Renal cortex interstitium (tissue), 15 donors: ENCODE results near the gene IGFBP4. TPM values are rescaled to one million over a fixed set of nuclear protein-coding genes. Genes with fewer than 3 reads are reported as not detected.
"Not testable (repeated sequence)": the region's sequence is repeated elsewhere in the genome, so short reads cannot be mapped to it uniquely, and the experiment has no call there.

Source experiments
- DNase-seq, 11 donors: peaks; one replicate each; pipeline ENCODE4 v3.0.0-alpha.2; 2013; ENCODE audit warnings: low read depth in 9 of 11, low spot score in 4 of 11; ENCODE audit errors: extremely low read depth in 1 of 11
- long read RNA-seq, 16 experiments: transcript quantifications; one replicate each; lab custom pipeline, GENCODE V29; 2026
- polyA plus RNA-seq, 3 donors: library from polyadenylated mRNA; unstranded; fragments of 120-200 nt; gene quantifications; one replicate each; pipeline ENCODE4 v1.2.1, GENCODE V29; 2013; ENCODE audit not compliant: insufficient read length in 3 of 3

The IGFBP4 gene
- polyA plus RNA-seq = 100 to 1,000 TPM; 336 to 355 (median 341) TPM
- long read RNA-seq, donor 1, transcript IGFBP4-201 (4 exons, 2,200 nt) = major isoform, 106 of 239 reads
- long read RNA-seq, donor 1, partial matches to known transcripts = 133 of 239 reads
- long read RNA-seq, donor 1, other reads (novel, unspliced or antisense) = 0 of 239 reads
- long read RNA-seq, donor 2, transcript IGFBP4-201 (4 exons, 2,200 nt) = major isoform, 90 of 249 reads
- long read RNA-seq, donor 2, partial matches to known transcripts = 159 of 249 reads
- long read RNA-seq, donor 2, other reads (novel, unspliced or antisense) = 0 of 249 reads
- long read RNA-seq, donor 3, transcript IGFBP4-201 (4 exons, 2,200 nt) = major isoform, 188 of 402 reads
- long read RNA-seq, donor 3, partial matches to known transcripts = 204 of 402 reads
- long read RNA-seq, donor 3, other reads (novel, unspliced or antisense) = 10 of 402 reads
- long read RNA-seq, donor 4, transcript IGFBP4-201 (4 exons, 2,200 nt) = major isoform, 82 of 150 reads
- long read RNA-seq, donor 4, partial matches to known transcripts = 68 of 150 reads
- long read RNA-seq, donor 4, other reads (novel, unspliced or antisense) = 0 of 150 reads
- long read RNA-seq, donor 5 = 0 reads
- long read RNA-seq, donor 6, transcript IGFBP4-201 (4 exons, 2,200 nt) = major isoform, 123 of 322 reads
- long read RNA-seq, donor 6, partial matches to known transcripts = 199 of 322 reads
- long read RNA-seq, donor 6, other reads (novel, unspliced or antisense) = 0 of 322 reads
- long read RNA-seq, donor 7, transcript IGFBP4-201 (4 exons, 2,200 nt) = major isoform, 112 of 260 reads
- long read RNA-seq, donor 7, partial matches to known transcripts = 148 of 260 reads
- long read RNA-seq, donor 7, other reads (novel, unspliced or antisense) = 0 of 260 reads
- long read RNA-seq, donor 8 = 0 reads
- long read RNA-seq, donor 9, transcript IGFBP4-201 (4 exons, 2,200 nt) = major isoform, 98 of 226 reads
- long read RNA-seq, donor 9, partial matches to known transcripts = 128 of 226 reads
- long read RNA-seq, donor 9, other reads (novel, unspliced or antisense) = 0 of 226 reads
- long read RNA-seq, donor 10, transcript IGFBP4-201 (4 exons, 2,200 nt) = major isoform, 86 of 270 reads
- long read RNA-seq, donor 10, partial matches to known transcripts = 184 of 270 reads
- long read RNA-seq, donor 10, other reads (novel, unspliced or antisense) = 0 of 270 reads
- long read RNA-seq, donor 11, transcript IGFBP4-201 (4 exons, 2,200 nt) = major isoform, 55 of 103 reads
- long read RNA-seq, donor 11, partial matches to known transcripts = 48 of 103 reads
- long read RNA-seq, donor 11, other reads (novel, unspliced or antisense) = 0 of 103 reads
- long read RNA-seq, donor 12, transcript IGFBP4-201 (4 exons, 2,200 nt) = major isoform, 44 of 124 reads
- long read RNA-seq, donor 12, partial matches to known transcripts = 80 of 124 reads
- long read RNA-seq, donor 12, other reads (novel, unspliced or antisense) = 0 of 124 reads
- long read RNA-seq, donor 13 = 0 reads
- long read RNA-seq, donor 14, transcript IGFBP4-201 (4 exons, 2,200 nt) = major isoform, 88 of 99 reads
- long read RNA-seq, donor 14, partial matches to known transcripts = 6 of 99 reads
- long read RNA-seq, donor 14, other reads (novel, unspliced or antisense) = 5 of 99 reads
- long read RNA-seq, donor 15, transcript IGFBP4-201 (4 exons, 2,200 nt) = major isoform, 77 of 167 reads
- long read RNA-seq, donor 15, partial matches to known transcripts = 90 of 167 reads
- long read RNA-seq, donor 15, other reads (novel, unspliced or antisense) = 0 of 167 reads
- long read RNA-seq, donor 16, transcript IGFBP4-201 (4 exons, 2,200 nt) = major isoform, 194 of 375 reads
- long read RNA-seq, donor 16, partial matches to known transcripts = 174 of 375 reads
- long read RNA-seq, donor 16, other reads (novel, unspliced or antisense) = 7 of 375 reads

GRCh38 chr17:40443196-40443987 is at the start of gene IGFBP4:
Gene IGFBP4 (plus strand): TSS chr17:40443450. CDS start chr17:40443736, 286 bp downstream.
- peak in 5 of 11 donors; percentile 54 to 78 (median 76) for DNase-seq

- DNase-seq = peak in 2 of 11 donors; percentile 25 to 43
These were observed 44.1 kb upstream of the IGFBP4 start for GRCh38 chr17:40399185-40399584.

DNA sequence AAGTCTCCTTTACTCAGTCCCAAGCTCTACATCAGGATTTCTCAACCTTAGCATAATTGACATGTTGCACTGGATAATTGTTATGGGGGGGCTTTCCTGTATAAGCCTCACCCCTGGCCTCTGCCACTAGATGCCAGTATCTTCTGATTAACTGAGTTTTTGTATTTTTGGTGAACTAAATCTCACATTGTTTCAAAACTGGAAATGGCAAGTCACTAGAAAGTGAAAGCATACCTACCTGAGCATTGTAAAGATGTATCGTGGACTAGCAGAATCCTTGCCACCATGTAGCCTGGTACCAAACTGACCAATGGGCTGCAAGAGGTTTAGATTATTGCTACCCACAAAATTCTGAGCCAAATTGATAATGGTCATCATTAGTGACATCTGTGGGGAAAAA is 40.6 kb upstream of the IGFBP4 start:
- DNase-seq = no peak

- no peak for DNase-seq
These were observed 39.2 kb upstream of the IGFBP4 start for GRCh38 chr17:40404003-40404402.

- no peak for DNase-seq
These were observed 35.8 kb upstream of the IGFBP4 start for GRCh38 chr17:40407460-40407859.

DNA sequence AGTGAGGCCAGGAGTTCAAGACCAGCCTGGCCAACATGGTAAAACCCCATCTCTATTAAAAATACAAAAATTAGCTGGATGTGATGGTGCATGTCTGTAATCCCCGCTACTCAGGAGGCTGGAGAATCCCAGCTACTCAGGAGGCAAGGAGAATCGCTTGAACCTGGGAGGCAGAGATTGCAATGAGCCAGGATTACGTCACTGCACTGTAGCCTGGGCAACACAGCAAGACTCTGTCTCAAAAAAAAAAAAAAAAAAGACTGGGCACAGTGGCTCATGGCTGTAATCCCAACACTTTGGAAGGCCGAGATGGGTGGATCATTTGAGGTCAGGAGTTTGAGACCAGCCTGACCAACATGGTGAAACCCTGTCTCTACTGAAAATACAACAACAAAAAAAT is 33.7 kb upstream of the IGFBP4 start:
- not testable (repeated sequence) for DNase-seq

DNA sequence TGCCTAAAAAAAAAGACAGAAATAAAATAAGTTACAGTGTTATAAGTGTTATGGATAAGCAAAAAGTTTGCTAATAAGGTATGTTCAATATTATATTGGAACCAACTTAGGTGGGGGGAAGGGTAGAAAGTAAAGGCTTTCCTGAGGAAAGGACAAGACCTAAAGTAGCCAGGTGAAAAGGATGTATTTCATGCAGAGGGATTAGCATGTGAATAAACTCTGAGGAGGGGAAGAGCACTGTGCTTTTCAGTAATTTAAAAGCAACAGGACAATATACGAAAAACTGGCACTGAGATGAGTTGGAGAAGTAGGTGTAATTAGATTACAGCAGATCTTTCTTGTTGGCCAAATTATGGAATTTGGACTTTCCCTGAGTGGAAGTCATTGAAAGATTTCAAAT is 33.2 kb upstream of the IGFBP4 start:
- no peak for DNase-seq

- DNase-seq = no peak
These were observed 31.4 kb upstream of the IGFBP4 start for GRCh38 chr17:40411821-40412220.

DNA sequence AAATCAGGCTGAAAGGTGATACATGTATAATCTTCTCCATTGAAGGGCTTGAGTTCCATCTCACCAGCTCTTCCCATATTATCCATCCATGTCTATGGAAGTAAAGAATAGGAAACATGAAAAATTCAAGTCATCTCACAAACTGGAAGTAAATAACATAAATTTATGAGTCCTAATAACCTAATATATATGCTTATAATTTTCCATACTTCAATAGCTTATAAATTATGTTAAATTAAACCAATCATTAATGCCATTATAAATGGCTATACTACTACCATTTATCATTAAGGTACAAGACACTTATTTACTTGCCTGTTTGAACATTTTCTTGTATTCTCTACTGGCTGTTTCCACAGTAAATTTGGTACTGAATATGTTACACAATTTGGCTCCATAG is 30.4 kb upstream of the IGFBP4 start:
- no peak for DNase-seq

DNA sequence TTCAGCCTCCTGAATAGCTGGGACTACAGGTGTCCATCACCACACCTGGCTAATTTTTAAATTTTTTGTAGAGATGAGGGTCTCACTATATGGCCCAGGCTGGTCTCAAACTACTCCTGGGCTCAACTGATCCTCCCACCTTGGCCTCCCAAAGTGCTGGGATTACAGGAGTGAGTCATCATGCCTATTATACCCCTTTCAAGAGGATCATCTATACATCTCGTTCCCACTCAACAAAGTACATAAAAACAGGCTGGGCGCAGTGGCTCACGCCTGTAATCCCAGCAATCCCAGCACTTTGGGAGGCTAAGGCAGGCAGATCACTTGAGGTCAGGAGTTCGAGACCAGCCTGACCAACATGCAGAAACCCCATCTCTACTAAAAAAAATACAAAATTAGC is 28.9 kb upstream of the IGFBP4 start:
- DNase-seq = not testable (repeated sequence)

GRCh38 chr17:40415390-40415789 is 27.9 kb upstream of the IGFBP4 start:
- DNase-seq = no peak

DNA sequence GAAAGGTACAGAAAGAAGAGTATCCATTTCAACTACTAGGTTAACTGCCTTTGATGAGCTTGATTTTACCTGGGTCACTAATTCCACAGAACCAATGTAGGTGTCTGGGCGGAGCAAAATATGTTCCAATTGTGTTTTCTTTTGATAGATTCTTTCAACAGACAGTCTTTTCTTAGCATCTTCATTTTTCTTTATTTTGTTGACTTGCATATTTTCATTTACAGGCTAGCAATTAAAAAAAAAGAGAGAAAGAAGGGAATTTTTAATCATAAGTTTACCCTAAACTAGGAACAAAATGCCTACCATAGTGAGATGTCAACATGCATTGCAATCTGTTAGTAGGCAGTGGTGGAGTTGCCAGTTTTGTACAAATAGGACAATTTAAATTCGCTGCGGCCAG is 26.6 kb upstream of the IGFBP4 start:
- DNase-seq = no peak

GRCh38 chr17:40417258-40417608 is 26.0 kb upstream of the IGFBP4 start:
- DNase-seq = no peak

GRCh38 chr17:40417609-40418427 is 25.4 kb upstream of the IGFBP4 start, which contains the start of gene TOP2A:
Gene TOP2A (minus strand): TSS chr17:40417896. CDS start chr17:40417791, 105 bp downstream.
- peak; percentile 100 for DNase-seq

- DNase-seq = no peak
These were observed 24.9 kb upstream of the IGFBP4 start for GRCh38 chr17:40418428-40418706.

DNA sequence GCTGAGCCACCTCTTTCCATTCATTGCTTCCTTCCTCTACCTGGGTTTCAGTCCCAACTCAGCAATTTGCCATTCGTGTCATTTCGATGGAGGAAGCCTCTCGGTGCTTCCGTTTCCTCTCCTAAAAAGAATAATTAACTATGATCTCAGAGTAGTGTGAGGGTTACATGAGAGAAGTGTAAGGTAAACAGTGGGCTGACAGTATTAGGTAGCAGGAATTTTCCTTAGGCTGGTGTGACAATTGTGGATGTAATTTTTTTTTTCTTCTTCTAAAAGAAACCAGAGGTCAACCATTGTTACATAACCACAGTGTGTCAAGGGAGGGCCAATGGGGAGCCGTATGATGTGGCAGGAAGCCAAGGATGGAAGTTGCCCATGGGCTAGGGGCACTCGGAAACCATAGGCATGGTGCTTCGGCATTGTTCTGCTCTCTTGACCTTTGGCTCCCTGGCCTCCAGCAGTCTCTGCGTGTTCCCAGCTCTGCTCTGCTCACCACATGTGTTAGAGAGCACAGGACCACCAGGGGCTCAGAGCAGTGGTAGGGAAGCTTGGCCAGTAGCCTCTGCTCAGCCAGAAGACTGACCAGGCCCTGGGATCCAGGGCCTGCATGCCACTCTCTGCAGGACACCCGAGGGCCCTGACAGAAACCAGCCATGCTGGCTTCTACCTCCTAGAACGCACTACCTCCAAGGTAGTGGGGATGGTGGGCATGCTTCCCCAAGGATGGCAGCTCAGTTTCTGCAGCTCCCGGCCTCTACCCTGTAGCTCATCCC is 23.5 kb upstream of the IGFBP4 start:
- no peak for DNase-seq
